ENCODE data around the gene TTC17.

Gene TTC17

DNA sequence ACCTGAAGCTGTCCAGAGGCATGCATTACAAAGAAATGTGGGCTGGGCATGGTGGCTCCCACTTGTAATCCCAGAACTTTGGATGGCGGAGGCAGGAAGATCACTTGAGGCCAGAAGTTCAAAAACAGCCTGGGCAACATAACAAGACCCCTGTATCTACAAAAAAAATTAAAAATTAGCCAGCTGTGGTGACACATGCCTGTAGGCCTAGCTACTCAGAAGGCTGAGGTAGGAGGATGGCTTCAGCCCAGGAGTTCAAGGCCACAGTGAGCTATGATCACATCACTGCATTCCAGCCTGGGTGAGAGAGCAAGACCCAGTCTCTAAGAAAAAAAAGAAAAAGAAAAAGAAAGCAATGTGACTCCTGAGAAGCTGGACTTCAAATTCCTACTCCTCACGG is 183.3 kb downstream of the TTC17 start:
- DNase-seq (ENCODE audit: low spot score), result no peak

DNA sequence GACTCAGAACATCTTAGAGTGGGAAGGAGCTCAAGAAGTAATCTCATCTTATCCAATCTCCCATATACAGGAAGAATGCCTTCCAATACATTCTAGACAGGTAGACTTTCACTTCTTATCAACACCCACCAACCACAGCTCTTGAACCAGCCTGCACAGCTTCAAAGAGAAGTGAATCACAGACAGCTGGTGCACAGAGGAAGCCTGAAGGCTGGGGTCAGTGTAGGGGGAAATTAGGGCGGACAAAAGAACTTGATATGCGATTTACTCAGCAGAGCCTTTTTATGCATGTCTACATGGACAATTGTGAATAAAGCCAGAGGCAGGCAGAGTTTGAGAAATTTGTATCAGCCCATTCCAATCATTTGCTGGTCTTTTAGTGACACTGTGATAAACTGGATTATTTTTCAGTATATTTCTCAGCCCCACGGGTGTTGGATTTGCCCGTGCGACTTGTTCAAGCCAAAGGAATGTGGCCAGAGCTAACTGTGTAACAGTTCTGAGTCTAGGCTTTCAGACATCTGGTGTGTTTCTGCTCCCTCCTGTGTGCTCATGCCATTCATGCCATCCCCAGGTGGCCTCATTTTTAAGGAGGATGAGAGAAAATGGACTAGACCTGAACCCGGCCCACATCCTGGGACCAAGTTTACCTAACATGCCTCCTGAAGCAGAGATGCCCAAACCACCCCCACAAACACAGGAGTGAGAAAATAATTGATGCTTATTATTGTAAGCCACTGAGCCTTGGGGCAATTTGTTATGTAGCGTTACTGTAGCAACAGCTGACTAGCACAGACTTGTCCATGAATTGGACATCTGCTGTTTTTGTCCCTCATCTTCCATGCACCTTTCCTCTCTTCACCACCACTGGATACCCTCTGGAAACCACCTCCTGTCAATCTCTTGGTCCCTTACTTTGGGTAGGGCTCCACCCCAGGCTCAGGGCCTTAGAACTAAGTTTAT is 184.3 kb downstream of the TTC17 start:
- DNase-seq (ENCODE audit: low spot score), result no peak

Data from germinal center (tissue), 1 donor.